GM12878 (cell line): Measurements from ENCODE around the gene SVIL. TPM values are rescaled to one million over a fixed set of nuclear protein-coding genes. Genes with fewer than 3 reads are reported as not detected.

Source experiments
- ATAC-seq: fragments of 200-7000 bp; cut with Tn5 transposase; 3 replicates; pipeline ENCODE4 v1.9.1; 2020; ENCODE audit warnings: mild to moderate bottlenecking, moderate library complexity
- BruUV-seq: library from RNA; stranded (reverse); fragments of 400-500 nt; replicated peaks from 2 replicates; lab custom pipeline; 2021; lab: Mats Ljungman, UMichigan
- CTCF ChIA-PET: fragments of 300-600 bp; sonication (Branson Sonifier 250); formaldehyde crosslinking; extraction: SDS; loops from one replicate; lab custom pipeline; 2021; ENCODE audit warnings: inconsistent platforms; lab: Yijun Ruan, JAX
- POLR2A ChIA-PET: fragments of 350-600 bp; formaldehyde crosslinking; extraction: SDS; loops from one replicate; lab custom pipeline; 2021; ENCODE audit warnings: inconsistent platforms; lab: Charles Lee
- RAD21 ChIA-PET: fragments of 300-600 bp; sonication (Branson Sonifier 250); formaldehyde crosslinking; loops from one replicate; lab custom pipeline; 2023; ENCODE audit warnings: antibody characterized with exemption; ENCODE audit not compliant: unreplicated experiment; lab: Charles Lee
- SMC1A ChIA-PET: fragments of 300-600 bp; sonication (Branson Sonifier 250); formaldehyde crosslinking; loops from one replicate; lab custom pipeline; 2023; ENCODE audit not compliant: unreplicated experiment, uncharacterized antibody; lab: Charles Lee
- DNase-seq: peaks from one replicate; pipeline ENCODE4 v3.0.0-alpha.2; 2011; ENCODE audit warnings: low read depth, low spot score
- FAIRE-seq: peaks from 3 replicates; lab custom pipeline; 2011; peaks lifted over from hg19 to GRCh38; lab: Jason Lieb, UNC
- H2AFZ ChIP-seq: 2 replicates; pipeline ENCODE4 v1.6.0; 2011; ENCODE audit warnings: low read depth, low read length, control low read depth; ENCODE audit not compliant: control insufficient read depth
- H3K27ac ChIP-seq: 2 replicates; pipeline ENCODE4 v1.5.1; 2011; ENCODE audit warnings: control low read depth; ENCODE audit not compliant: control insufficient read depth, insufficient read depth
- H3K27me3 ChIP-seq, 2 experiments: replicated peaks in 1 of 2; 2 replicates each; pipeline versions ENCODE4 v1.6.0 to v1.6.1; 2011; ENCODE audit warnings: low read length in 1 of 2; ENCODE audit not compliant: control insufficient read depth in 2 of 2, insufficient read depth in 2 of 2
- H3K36me3 ChIP-seq, 2 experiments: 2 replicates each; pipeline ENCODE4 v1.5.1; 2011; ENCODE audit warnings: low read length in 1 of 2; ENCODE audit not compliant: control insufficient read depth in 2 of 2, insufficient read depth in 2 of 2
- H3K4me1 ChIP-seq: 2 replicates; pipeline ENCODE4 v1.6.1; 2011; ENCODE audit warnings: mild to moderate bottlenecking, low read length, moderate library complexity, mixed read lengths; ENCODE audit not compliant: control insufficient read depth, insufficient read depth
- H3K4me2 ChIP-seq: 2 replicates; pipeline ENCODE4 v1.6.0; 2011; ENCODE audit warnings: control low read depth; ENCODE audit not compliant: control insufficient read depth, insufficient read depth
- H3K4me3 ChIP-seq: fragments of 200-600 bp; sonication (generic); 2 replicates; pipeline ENCODE4 v1.5.1; 2016
- H3K79me2 ChIP-seq: 2 replicates; pipeline ENCODE4 v1.6.0; 2011; ENCODE audit warnings: low read length; ENCODE audit not compliant: control insufficient read depth, insufficient read depth
- H3K9ac ChIP-seq: 2 replicates; pipeline ENCODE4 v1.8.0; 2011; ENCODE audit warnings: low read length, control low read depth, mixed read lengths; ENCODE audit not compliant: control insufficient read depth, insufficient read depth
- H3K9me3 ChIP-seq: replicated peaks from 3 replicates; pipeline ENCODE4 v1.5.1; 2011; ENCODE audit warnings: mild to moderate bottlenecking, low read length; ENCODE audit not compliant: control insufficient read depth, insufficient read depth
- H4K20me1 ChIP-seq: 2 replicates; pipeline ENCODE4 v1.6.0; 2011; ENCODE audit not compliant: control insufficient read depth, insufficient read depth
- ATF7 ChIP-seq: fragments of 450-650 bp; IDR thresholded peaks from 2 replicates; pipeline ENCODE4 v1.6.1; 2016; ENCODE audit warnings: low read depth, mild to moderate bottlenecking
- MTA3 ChIP-seq: IDR thresholded peaks from 2 replicates; pipeline ENCODE4 v1.6.1; 2012; ENCODE audit warnings: low read length, inconsistent platforms, borderline replicate concordance
- WGBS: methylation state at CpG from one replicate; pipeline ENCODE4 v1.1.6; 2016; ENCODE audit warnings: low lambda C conversion rate; ENCODE audit not compliant: insufficient replicate concordance, insufficient coverage; ENCODE audit errors: missing lambda C conversion rate; 5-methylcytosine and 5-hydroxymethylcytosine counted together
- in situ Hi-C: fragments of 300-500 bp; cut with MboI; formaldehyde crosslinking; loops from 9 replicates; pipeline ENCODE4 v1.14.3; 2018; ENCODE audit warnings: mixed read lengths
- intact Hi-C: fragments of 100-400 bp; cut with micrococcal nuclease; formaldehyde crosslinking; loops from one replicate; pipeline ENCODE4 v1.14.2; 2022; ENCODE audit not compliant: unreplicated experiment
- polyA plus RNA-seq, 11 experiments: library from polyadenylated mRNA; depleted of rRNA in 4 of 11; unstranded in 6 of 11; stranded (reverse) in 5 of 11; fragments of >200 nt; fragmentation: Nextera tagmentation in 4 of 11; fragmentation: Illumina TruSeq in 1 of 11; extraction: Ambion mirVana in 4 of 11; extraction: Trizol in 1 of 11; gene quantifications; 1 replicate in 1 of 11; 2 replicates in 10 of 11; pipeline versions ENCODE4 v1.2.1 to v1.2.3, GENCODE V29; 2011 to 2016; ENCODE audit warnings: inconsistent platforms in 2 of 11, missing spikeins in 2 of 11, low read depth in 1 of 11
- total RNA-seq, 4 experiments: library from RNA; depleted of rRNA in 3 of 4; stranded (reverse); fragments of >200 nt in 3 of 4; fragmentation: Illumina TruSeq in 1 of 4; extraction: Trizol in 1 of 4; gene quantifications; 2 replicates each; pipeline versions ENCODE4 v1.2.1 to v1.2.3, GENCODE V29; 2013 to 2021
- TF ChIP-seq, protein P1 (sequence below): IDR thresholded peaks from 2 replicates; pipeline ENCODE4 v1.6.1; 2011; ENCODE audit warnings: borderline replicate concordance, low read depth, mild to moderate bottlenecking, moderate library complexity, low read length; ENCODE audit not compliant: insufficient read depth, poor library complexity, severe bottlenecking
- TF ChIP-seq, protein P2 (sequence below): IDR thresholded peaks from 2 replicates; pipeline ENCODE4 v1.6.1; 2012; ENCODE audit warnings: low read depth, low read length, improper control_type of control experiment
- TF ChIP-seq, protein P3 (sequence below): fragments of 450-650 bp; formaldehyde crosslinking; IDR thresholded peaks from 2 replicates; pipeline ENCODE4 v1.4.0; 2022; ENCODE audit warnings: mild to moderate bottlenecking, moderate library complexity

Gene SVIL
- total and polyA plus RNA-seq, 10 of the 15 experiments (the other 5 are each of a cell fraction or from before 2014, with no cell fraction given), result 0.22 to 1.9 (median 0.87) TPM

DNA sequence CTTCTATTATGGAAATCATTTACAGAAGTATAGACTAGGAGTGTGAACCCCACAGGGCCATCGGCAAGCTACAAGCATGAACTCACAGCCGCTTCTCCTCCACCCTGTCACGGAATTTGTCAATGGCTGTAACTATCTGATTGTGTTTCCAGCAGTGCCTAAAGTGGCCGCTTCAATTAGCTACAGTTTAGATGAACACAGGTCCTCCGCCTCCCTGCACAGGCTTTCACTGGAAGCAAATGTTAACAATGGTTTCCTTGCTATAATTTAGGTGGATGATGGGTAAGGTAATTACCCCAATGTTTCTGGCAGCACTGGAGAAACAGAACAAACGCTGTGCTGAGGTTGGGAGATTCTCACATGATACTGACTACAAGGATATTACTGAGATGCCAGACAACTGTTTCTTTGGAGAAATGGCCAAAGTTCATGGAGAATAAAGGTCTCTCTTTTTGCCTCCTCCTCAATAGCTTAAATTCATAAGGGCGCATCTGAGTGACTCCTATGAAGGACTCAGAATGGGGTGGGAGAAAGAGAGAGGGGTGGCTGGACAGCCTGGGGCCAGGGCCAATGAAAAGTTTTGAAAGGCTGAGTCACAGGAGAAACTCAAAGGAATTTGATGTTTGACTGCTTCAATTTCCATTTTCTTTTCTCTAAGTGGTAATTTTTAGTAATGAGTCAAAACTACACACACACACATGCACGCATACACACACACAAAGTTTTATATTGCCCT is 78.9 kb downstream of the SVIL start:
- Histone ChIP-seq H3K36me3 (no peaks in the 10 kb centered on the region; a peak in 2 of 4 replicates), H2AFZ (no peak overlapping the region), H3K9ac (no peak overlapping the region), H3K27ac (no peak overlapping the region)
- no TSS peak for BruUV-seq
- SMC1A ChIA-PET, result interaction anchor here (0.6 to 1.8 kb wide), 3 partner anchors 15 to 21 kb away, joined by 3 to 6 read pairs (median 4); no protein-coding TSS in a partner anchor
- ATAC-seq, result peak; percentile 75
- CTCF ChIA-PET, result interaction anchor here (0.7 to 1.9 kb wide), 7 partner anchors 12 to 126 kb away, joined by 3 to 6 read pairs (median 4); partner anchors contain the start of gene SVIL
- no peak for TF ChIP-seq ATF7
- no peak for TF ChIP-seq MTA3
- TF ChIP-seq, all 136 proteins: peak for 0
- in situ Hi-C loops (no loop called here), intact Hi-C loops (no loop called here)
- no peaks in the 10 kb centered on the region for H3K79me2 ChIP-seq
- H3K4me2 ChIP-seq, result no peak overlapping the region
- WGBS, result 52% methylated on average over 8 of the region's 8 CpGs
- DNase-seq (no peak), FAIRE-seq (no peak)
- H3K4me1 ChIP-seq, result no peaks in the 10 kb centered on the region
- POLR2A ChIA-PET, result no interaction called here
- H3K4me3 ChIP-seq, result no peak overlapping the region
- no peaks in the 10 kb centered on the region for H3K27me3 ChIP-seq
- no peaks in the 10 kb centered on the region for H3K9me3 ChIP-seq
- no peaks in the 10 kb centered on the region for H4K20me1 ChIP-seq
- RAD21 ChIA-PET, result interaction anchor here (1.1 kb wide), 1 partner anchor 8 kb away, joined by 4 read pairs; no protein-coding TSS in a partner anchor

DNA sequence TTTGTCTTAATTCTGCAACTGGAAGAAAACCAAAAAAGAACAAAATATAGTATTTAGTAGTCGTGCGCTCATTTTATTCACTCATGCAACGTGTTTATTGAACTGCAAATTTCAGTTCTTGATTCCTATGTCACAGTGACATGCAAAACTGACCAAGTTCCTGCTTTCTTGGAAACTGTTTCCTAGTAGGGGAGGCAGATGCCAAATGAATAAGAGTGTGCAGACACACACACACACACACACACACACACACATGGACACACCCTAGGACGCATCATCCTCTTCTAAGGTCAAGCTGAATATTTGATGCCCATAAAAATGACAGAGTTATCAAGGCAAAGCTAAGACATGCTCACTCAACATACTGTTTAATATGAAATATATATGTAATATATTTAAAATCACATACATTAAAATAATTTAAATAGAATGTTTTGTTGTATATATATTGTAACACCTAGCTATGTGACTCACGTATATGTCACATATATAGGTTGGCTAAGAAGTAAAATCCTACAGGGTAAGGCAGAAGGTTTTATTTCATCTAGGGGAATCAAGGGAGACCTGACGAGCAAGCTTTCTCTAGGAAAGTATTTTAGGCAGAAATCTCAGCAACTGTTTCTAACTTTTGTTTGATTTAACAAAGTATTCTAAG is 79.6 kb downstream of the SVIL start:
- Histone ChIP-seq H3K4me3 (no peak overlapping the region), H2AFZ (no peak overlapping the region), H4K20me1 (no peaks in the 10 kb centered on the region), H3K4me2 (no peak overlapping the region), H3K36me3 (peaks cover 0 to 1% of the 10 kb centered on the region in 2 experiments; a peak in 2 of 4 replicates), H3K27ac (no peak overlapping the region), H3K4me1 (no peaks in the 10 kb centered on the region), H3K79me2 (no peaks in the 10 kb centered on the region), H3K27me3 (no peaks in the 10 kb centered on the region), H3K9ac (no peak overlapping the region), H3K9me3 (no peaks in the 10 kb centered on the region)
- intact Hi-C loops (no loop called here), in situ Hi-C loops (no loop called here)
- no peak for ATAC-seq
- ChIA-PET RAD21 (no interaction called here), POLR2A (interaction anchor here (1.2 kb wide), 1 partner anchor 25 kb away, joined by 3 read pairs; no protein-coding TSS in a partner anchor), SMC1A (interaction anchor here (0.6 to 1.8 kb wide), 3 partner anchors 16 to 20 kb away, joined by 3 to 6 read pairs (median 4); no protein-coding TSS in a partner anchor), CTCF (interaction anchor here (0.7 to 1.9 kb wide), 7 partner anchors 11 to 126 kb away, joined by 3 to 6 read pairs (median 4); partner anchors contain the start of gene SVIL)
- no peak for FAIRE-seq
- WGBS, result 7% methylated on average over 6 of the region's 6 CpGs
- no TSS peak for BruUV-seq
- no peak for DNase-seq
- TF ChIP-seq, protein P1, sequence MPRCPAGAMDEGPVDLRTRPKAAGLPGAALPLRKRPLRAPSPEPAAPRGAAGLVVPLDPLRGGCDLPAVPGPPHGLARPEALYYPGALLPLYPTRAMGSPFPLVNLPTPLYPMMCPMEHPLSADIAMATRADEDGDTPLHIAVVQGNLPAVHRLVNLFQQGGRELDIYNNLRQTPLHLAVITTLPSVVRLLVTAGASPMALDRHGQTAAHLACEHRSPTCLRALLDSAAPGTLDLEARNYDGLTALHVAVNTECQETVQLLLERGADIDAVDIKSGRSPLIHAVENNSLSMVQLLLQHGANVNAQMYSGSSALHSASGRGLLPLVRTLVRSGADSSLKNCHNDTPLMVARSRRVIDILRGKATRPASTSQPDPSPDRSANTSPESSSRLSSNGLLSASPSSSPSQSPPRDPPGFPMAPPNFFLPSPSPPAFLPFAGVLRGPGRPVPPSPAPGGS, result no peak
- TF ChIP-seq, protein P2, sequence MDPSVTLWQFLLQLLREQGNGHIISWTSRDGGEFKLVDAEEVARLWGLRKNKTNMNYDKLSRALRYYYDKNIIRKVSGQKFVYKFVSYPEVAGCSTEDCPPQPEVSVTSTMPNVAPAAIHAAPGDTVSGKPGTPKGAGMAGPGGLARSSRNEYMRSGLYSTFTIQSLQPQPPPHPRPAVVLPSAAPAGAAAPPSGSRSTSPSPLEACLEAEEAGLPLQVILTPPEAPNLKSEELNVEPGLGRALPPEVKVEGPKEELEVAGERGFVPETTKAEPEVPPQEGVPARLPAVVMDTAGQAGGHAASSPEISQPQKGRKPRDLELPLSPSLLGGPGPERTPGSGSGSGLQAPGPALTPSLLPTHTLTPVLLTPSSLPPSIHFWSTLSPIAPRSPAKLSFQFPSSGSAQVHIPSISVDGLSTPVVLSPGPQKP, result no peak
- TF ChIP-seq, protein P3, sequence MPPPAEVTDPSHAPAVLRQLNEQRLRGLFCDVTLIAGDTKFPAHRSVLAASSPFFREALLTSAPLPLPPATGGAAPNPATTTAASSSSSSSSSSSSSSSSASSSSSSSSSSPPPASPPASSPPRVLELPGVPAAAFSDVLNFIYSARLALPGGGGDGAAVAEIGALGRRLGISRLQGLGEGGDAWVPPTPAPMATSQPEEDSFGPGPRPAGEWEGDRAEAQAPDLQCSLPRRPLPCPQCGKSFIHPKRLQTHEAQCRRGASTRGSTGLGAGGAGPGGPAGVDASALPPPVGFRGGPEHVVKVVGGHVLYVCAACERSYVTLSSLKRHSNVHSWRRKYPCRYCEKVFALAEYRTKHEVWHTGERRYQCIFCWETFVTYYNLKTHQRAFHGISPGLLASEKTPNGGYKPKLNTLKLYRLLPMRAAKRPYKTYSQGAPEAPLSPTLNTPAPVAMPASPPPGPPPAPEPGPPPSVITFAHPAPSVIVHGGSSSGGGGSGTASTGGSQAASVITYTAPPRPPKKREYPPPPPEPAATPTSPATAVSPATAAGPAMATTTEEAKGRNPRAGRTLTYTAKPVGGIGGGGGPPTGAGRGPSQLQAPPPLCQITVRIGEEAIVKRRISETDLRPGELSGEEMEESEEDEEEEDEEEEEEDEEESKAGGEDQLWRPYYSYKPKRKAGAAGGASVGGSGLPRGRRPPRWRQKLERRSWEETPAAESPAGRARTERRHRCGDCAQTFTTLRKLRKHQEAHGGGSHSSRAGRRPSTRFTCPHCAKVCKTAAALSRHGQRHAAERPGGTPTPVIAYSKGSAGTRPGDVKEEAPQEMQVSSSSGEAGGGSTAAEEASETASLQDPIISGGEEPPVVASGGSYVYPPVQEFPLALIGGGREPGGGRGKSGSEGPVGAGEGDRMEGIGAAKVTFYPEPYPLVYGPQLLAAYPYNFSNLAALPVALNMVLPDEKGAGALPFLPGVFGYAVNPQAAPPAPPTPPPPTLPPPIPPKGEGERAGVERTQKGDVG (CRISPR knock-in tag), result no peak
